ENCODE measurements around the gene DDX18. TPM values are rescaled to one million over a fixed set of nuclear protein-coding genes. Genes with fewer than 3 reads are reported as not detected.

DDX18 gene
- total and polyA plus RNA-seq, 10 of the 15 experiments (the other 5 are each of a cell fraction or from before 2014, with no cell fraction given), result 54.3 to 110 (median 74.9) TPM

DNA sequence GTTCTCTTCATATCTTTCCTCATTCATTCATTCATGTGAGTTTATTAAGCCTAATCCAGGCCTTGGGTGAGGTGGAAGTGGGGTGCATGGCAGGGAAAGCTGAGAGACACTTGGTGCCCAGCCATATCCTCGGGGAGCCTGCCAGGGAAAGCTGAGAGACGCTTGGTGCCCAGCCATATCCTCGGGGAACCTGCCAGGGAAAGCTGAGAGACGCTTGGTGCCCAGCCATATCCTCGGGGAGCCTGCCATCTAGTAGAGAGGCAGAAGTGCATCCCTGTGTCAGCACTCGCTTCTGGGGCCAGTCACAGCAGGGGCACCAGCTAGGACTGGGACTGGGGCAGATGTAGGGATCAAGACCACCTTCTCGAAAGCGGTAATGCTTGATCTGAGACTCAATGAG lies 39.4 kb downstream of the DDX18 start:
- no peak overlapping the region for H3K9ac ChIP-seq (ENCODE audit: control insufficient read depth, insufficient read depth, low read length)
- no peaks in the 10 kb centered on the region for H3K36me3 ChIP-seq (ENCODE audit: control insufficient read depth in 2 of 2, insufficient read depth in 2 of 2, low read length in 1 of 2)
- no peaks in the 10 kb centered on the region for H4K20me1 ChIP-seq (ENCODE audit: control insufficient read depth, insufficient read depth)
- CTCF ChIA-PET, result interaction anchor here (0.6 kb wide), 1 partner anchor 117 kb away, joined by 3 read pairs; no protein-coding TSS in a partner anchor
- no TSS peak for BruUV-seq (replicated peaks)
- H3K4me3 ChIP-seq, result no peak overlapping the region
- no peak overlapping the region for H2AFZ ChIP-seq (ENCODE audit: control insufficient read depth, low read depth, low read length)
- in situ Hi-C loops (cut with MboI) (no loop called here), intact Hi-C loops (cut with micrococcal nuclease; ENCODE audit: unreplicated experiment) (no loop called here)
- POLR2A ChIA-PET, result interaction anchor here (0.7 kb wide), 1 partner anchor 78 kb away, joined by 3 read pairs; no protein-coding TSS in a partner anchor
- no peaks in the 10 kb centered on the region for H3K9me3 ChIP-seq (replicated peaks; ENCODE audit: control insufficient read depth, insufficient read depth, low read length)
- RAD21 ChIA-PET (ENCODE audit: unreplicated experiment), result no interaction called here
- peaks cover 0 to 4% of the 10 kb centered on the region in 2 experiments; a peak in 2 of 4 replicates for H3K27me3 ChIP-seq (replicated peaks in 1 of 2; ENCODE audit: control insufficient read depth in 2 of 2, insufficient read depth in 2 of 2, low read length in 1 of 2)
- no peak for ATAC-seq
- H3K79me2 ChIP-seq (ENCODE audit: control insufficient read depth, insufficient read depth, low read length), result no peaks in the 10 kb centered on the region
- no peak for DNase-seq (ENCODE audit: low read depth, low spot score)
- no peak overlapping the region for H3K4me2 ChIP-seq (ENCODE audit: control insufficient read depth, insufficient read depth)
- TF ChIP-seq, protein P1, sequence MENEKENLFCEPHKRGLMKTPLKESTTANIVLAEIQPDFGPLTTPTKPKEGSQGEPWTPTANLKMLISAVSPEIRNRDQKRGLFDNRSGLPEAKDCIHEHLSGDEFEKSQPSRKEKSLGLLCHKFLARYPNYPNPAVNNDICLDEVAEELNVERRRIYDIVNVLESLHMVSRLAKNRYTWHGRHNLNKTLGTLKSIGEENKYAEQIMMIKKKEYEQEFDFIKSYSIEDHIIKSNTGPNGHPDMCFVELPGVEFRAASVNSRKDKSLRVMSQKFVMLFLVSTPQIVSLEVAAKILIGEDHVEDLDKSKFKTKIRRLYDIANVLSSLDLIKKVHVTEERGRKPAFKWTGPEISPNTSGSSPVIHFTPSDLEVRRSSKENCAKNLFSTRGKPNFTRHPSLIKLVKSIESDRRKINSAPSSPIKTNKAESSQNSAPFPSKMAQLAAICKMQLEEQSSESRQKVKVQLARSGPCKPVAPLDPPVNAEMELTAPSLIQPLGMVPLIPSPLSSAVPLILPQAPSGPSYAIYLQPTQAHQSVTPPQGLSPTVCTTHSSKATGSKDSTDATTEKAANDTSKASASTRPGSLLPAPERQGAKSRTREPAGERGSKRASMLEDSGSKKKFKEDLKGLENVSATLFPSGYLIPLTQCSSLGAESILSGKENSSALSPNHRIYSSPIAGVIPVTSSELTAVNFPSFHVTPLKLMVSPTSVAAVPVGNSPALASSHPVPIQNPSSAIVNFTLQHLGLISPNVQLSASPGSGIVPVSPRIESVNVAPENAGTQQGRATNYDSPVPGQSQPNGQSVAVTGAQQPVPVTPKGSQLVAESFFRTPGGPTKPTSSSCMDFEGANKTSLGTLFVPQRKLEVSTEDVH (IDR thresholded peaks at IDR 0.05; ENCODE audit: low read depth, partially characterized antibody), result no peak
- TF ChIP-seq, protein P2, sequence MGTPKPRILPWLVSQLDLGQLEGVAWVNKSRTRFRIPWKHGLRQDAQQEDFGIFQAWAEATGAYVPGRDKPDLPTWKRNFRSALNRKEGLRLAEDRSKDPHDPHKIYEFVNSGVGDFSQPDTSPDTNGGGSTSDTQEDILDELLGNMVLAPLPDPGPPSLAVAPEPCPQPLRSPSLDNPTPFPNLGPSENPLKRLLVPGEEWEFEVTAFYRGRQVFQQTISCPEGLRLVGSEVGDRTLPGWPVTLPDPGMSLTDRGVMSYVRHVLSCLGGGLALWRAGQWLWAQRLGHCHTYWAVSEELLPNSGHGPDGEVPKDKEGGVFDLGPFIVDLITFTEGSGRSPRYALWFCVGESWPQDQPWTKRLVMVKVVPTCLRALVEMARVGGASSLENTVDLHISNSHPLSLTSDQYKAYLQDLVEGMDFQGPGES (IDR thresholded peaks at IDR 0.05), result no peak
- TF ChIP-seq TAF1 (IDR thresholded peaks at IDR 0.05; ENCODE audit: borderline replicate concordance, low read depth, low read length) (no peak), SIN3A (IDR thresholded peaks at IDR 0.05; ENCODE audit: low read depth, low read length) (no peak), ZZZ3 (IDR thresholded peaks at IDR 0.05; ENCODE audit: control insufficient read depth, insufficient read length, low read depth) (no peak), POLR2A (IDR thresholded peaks at IDR 0.05; ENCODE audit: low read depth, low read length) (no peak), ZNF274 (IDR thresholded peaks at IDR 0.05; ENCODE audit: insufficient read depth, insufficient read length) (no peak), TCF3 (IDR thresholded peaks at IDR 0.05; ENCODE audit: borderline replicate concordance, insufficient read depth, low read depth, low read length) (no peak)
- TF ChIP-seq, protein P3, sequence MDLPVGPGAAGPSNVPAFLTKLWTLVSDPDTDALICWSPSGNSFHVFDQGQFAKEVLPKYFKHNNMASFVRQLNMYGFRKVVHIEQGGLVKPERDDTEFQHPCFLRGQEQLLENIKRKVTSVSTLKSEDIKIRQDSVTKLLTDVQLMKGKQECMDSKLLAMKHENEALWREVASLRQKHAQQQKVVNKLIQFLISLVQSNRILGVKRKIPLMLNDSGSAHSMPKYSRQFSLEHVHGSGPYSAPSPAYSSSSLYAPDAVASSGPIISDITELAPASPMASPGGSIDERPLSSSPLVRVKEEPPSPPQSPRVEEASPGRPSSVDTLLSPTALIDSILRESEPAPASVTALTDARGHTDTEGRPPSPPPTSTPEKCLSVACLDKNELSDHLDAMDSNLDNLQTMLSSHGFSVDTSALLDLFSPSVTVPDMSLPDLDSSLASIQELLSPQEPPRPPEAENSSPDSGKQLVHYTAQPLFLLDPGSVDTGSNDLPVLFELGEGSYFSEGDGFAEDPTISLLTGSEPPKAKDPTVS (IDR thresholded peaks at IDR 0.05; ENCODE audit: low read depth, low read length), result no peak
- TF ChIP-seq, protein P4, sequence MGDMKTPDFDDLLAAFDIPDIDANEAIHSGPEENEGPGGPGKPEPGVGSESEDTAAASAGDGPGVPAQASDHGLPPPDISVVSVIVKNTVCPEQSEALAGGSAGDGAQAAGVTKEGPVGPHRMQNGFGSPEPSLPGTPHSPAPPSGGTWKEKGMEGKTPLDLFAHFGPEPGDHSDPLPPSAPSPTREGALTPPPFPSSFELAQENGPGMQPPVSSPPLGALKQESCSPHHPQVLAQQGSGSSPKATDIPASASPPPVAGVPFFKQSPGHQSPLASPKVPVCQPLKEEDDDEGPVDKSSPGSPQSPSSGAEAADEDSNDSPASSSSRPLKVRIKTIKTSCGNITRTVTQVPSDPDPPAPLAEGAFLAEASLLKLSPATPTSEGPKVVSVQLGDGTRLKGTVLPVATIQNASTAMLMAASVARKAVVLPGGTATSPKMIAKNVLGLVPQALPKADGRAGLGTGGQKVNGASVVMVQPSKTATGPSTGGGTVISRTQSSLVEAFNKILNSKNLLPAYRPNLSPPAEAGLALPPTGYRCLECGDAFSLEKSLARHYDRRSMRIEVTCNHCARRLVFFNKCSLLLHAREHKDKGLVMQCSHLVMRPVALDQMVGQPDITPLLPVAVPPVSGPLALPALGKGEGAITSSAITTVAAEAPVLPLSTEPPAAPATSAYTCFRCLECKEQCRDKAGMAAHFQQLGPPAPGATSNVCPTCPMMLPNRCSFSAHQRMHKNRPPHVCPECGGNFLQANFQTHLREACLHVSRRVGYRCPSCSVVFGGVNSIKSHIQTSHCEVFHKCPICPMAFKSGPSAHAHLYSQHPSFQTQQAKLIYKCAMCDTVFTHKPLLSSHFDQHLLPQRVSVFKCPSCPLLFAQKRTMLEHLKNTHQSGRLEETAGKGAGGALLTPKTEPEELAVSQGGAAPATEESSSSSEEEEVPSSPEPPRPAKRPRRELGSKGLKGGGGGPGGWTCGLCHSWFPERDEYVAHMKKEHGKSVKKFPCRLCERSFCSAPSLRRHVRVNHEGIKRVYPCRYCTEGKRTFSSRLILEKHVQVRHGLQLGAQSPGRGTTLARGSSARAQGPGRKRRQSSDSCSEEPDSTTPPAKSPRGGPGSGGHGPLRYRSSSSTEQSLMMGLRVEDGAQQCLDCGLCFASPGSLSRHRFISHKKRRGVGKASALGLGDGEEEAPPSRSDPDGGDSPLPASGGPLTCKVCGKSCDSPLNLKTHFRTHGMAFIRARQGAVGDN (IDR thresholded peaks at IDR 0.05), result no peak
- 50% methylated on average over 6 of the region's 8 CpGs for WGBS (ENCODE audit: insufficient coverage, insufficient replicate concordance, low lambda C conversion rate, missing lambda C conversion rate)
- no peaks in the 10 kb centered on the region for H3K4me1 ChIP-seq (ENCODE audit: control insufficient read depth, insufficient read depth, low read length)
- SMC1A ChIA-PET (ENCODE audit: uncharacterized antibody, unreplicated experiment), result no interaction called here
- FAIRE-seq, result no peak
- no peak overlapping the region for H3K27ac ChIP-seq (ENCODE audit: control insufficient read depth, insufficient read depth)
